Neural cell (in vitro differentiated cells): ENCODE results near the gene MAGI2. TPM values are rescaled to one million over a fixed set of nuclear protein-coding genes. Genes with fewer than 3 reads are reported as not detected.

Source experiments
- H2AFZ ChIP-seq: fragments of 200-600, 300-800 bp; sonication (generic), shearing (Covaris generic); 2 replicates; pipeline ENCODE4 v1.6.0; 2014; ENCODE audit warnings: low read depth, mild to moderate bottlenecking, antibody characterized with exemption, low read length, moderate library complexity
- H3F3A ChIP-seq: fragments of 200-600 bp; shearing (Covaris generic); 2 replicates; pipeline ENCODE4 v1.6.1; 2016; ENCODE audit warnings: mild to moderate bottlenecking, moderate library complexity, mixed read lengths, antibody characterized with exemption, low read length; ENCODE audit not compliant: insufficient read depth, poor library complexity, severe bottlenecking
- H3K27ac ChIP-seq: fragments of 200-600, 300-800 bp; sonication (generic), shearing (Covaris generic); 2 replicates; pipeline ENCODE4 v1.5.1; 2014; ENCODE audit warnings: mild to moderate bottlenecking, low read length, moderate library complexity
- H3K27me3 ChIP-seq: fragments of 300-800, 200-600 bp; sonication (generic), shearing (Covaris generic); 2 replicates; pipeline ENCODE4 v1.6.0; 2014; ENCODE audit warnings: mild to moderate bottlenecking, low read depth, low read length, moderate library complexity; ENCODE audit not compliant: insufficient read depth
- H3K36me3 ChIP-seq: fragments of 300-800, 200-600 bp; sonication (generic), shearing (Covaris generic); 2 replicates; pipeline ENCODE4 v1.5.1; 2014; ENCODE audit warnings: mild to moderate bottlenecking, antibody characterized with exemption, low read length, moderate library complexity; ENCODE audit not compliant: insufficient read depth
- H3K4me2 ChIP-seq: fragments of 300-800, 200-600 bp; sonication (generic), shearing (Covaris generic); 2 replicates; pipeline ENCODE4 v1.6.0; 2014; ENCODE audit warnings: mild to moderate bottlenecking, low read length
- H3K4me3 ChIP-seq: fragments of 300-800, 200-600 bp; sonication (generic), shearing (Covaris generic); 2 replicates; pipeline ENCODE4 v1.5.1; 2014; ENCODE audit warnings: mild to moderate bottlenecking, low read length, moderate library complexity
- H3K79me2 ChIP-seq: fragments of 200-600 bp; shearing (Covaris generic); replicated peaks from 2 replicates; pipeline ENCODE4 v1.6.0; 2014; ENCODE audit warnings: mild to moderate bottlenecking, low read length, moderate library complexity; ENCODE audit not compliant: insufficient read depth
- H3K9ac ChIP-seq: fragments of 300-800, 200-600 bp; sonication (generic), shearing (Covaris generic); 2 replicates; pipeline ENCODE4 v1.6.1; 2016; ENCODE audit warnings: mild to moderate bottlenecking, low read length, mixed read lengths
- H3K9me2 ChIP-seq: fragments of 200-600 bp; shearing (Covaris generic); 2 replicates; pipeline ENCODE4 v1.6.1; 2016; ENCODE audit warnings: mild to moderate bottlenecking, low read length, mixed read lengths; ENCODE audit not compliant: insufficient read depth
- H3K9me3 ChIP-seq: fragments of 200-600, 300-800 bp; sonication (generic), shearing (Covaris generic); 2 replicates; pipeline ENCODE4 v1.6.1; 2016; ENCODE audit warnings: mild to moderate bottlenecking, mixed run types, low read length, moderate library complexity, mixed read lengths
- H4K20me1 ChIP-seq: fragments of 200-600 bp; shearing (Covaris generic); 2 replicates; pipeline ENCODE4 v1.6.1; 2016; ENCODE audit warnings: mild to moderate bottlenecking, mixed run types; ENCODE audit not compliant: insufficient read depth
- CTCF ChIP-seq: fragments of 450-650 bp; IDR thresholded peaks from 2 replicates; pipeline ENCODE4 v1.5.1; 2014; ENCODE audit warnings: antibody characterized with exemption, mild to moderate bottlenecking, moderate library complexity; ENCODE audit not compliant: poor library complexity, severe bottlenecking
- EP300 ChIP-seq: fragments of 450-650 bp; conservative IDR thresholded peaks from 2 replicates; pipeline ENCODE4 v1.6.1; 2014; ENCODE audit warnings: antibody characterized with exemption, mild to moderate bottlenecking, moderate library complexity; ENCODE audit not compliant: poor library complexity, severe bottlenecking
- EZH2 ChIP-seq: fragments of 200-600, 300-800 bp; shearing (Covaris generic), sonication (generic); IDR thresholded peaks from 2 replicates; pipeline ENCODE4 v1.6.1; 2014; ENCODE audit warnings: antibody characterized with exemption, low read length, borderline replicate concordance, mild to moderate bottlenecking; ENCODE audit not compliant: insufficient read depth, poor library complexity, severe bottlenecking
- MXI1 ChIP-seq: fragments of 450-650 bp; conservative IDR thresholded peaks from 2 replicates; pipeline ENCODE4 v1.6.1; 2014; ENCODE audit warnings: antibody characterized with exemption, mild to moderate bottlenecking; ENCODE audit not compliant: poor library complexity, severe bottlenecking
- POLR2AphosphoS5 ChIP-seq: IDR thresholded peaks from 2 replicates; pipeline ENCODE4 v1.6.1; 2012
- RAD21 ChIP-seq: fragments of 450-650 bp; conservative IDR thresholded peaks from 2 replicates; pipeline ENCODE4 v1.6.1; 2014; ENCODE audit warnings: antibody characterized with exemption, mild to moderate bottlenecking, moderate library complexity
- REST ChIP-seq: IDR thresholded peaks from 2 replicates; pipeline ENCODE4 v1.6.1; 2012; ENCODE audit warnings: borderline replicate concordance
- SMC3 ChIP-seq: fragments of 450-650 bp; conservative IDR thresholded peaks from 2 replicates; pipeline ENCODE4 v1.6.1; 2014; ENCODE audit warnings: antibody characterized with exemption, mild to moderate bottlenecking, moderate library complexity; ENCODE audit not compliant: poor library complexity
- TAF1 ChIP-seq: IDR thresholded peaks from 2 replicates; pipeline ENCODE4 v1.6.1; 2012; ENCODE audit warnings: low read depth
- polyA plus RNA-seq: library from polyadenylated mRNA; depleted of rRNA; stranded (reverse); fragments of >200 nt; gene quantifications from 2 replicates; pipeline ENCODE4 v1.2.3, GENCODE V29; 2014

The MAGI2 gene
- polyA plus RNA-seq, 1 donor from 2014 or later = 19.3 TPM

DNA sequence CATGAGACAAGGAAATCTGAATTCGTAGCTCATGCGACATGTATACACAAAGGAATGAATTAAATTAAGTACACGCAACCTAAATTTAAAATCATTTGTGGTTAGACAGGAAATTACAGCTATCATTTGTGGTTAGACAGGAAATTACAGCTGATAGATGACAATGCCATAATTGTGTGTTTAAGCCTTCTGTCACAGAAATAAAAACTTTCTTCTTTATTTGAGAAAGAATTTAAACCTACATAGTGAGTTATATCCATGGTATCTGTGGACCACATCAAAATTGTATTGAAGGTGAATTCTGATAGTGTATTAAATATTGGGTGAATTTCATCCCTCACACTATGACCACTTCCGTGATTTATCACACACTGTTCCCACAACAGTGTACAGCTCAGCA lies 362.9 kb downstream of the MAGI2 start:
- Histone ChIP-seq H3K4me3 (no peak overlapping the region), H3K9me2 (no peaks in the 10 kb centered on the region), H3K9me3 (no peaks in the 10 kb centered on the region), H4K20me1 (no peaks in the 10 kb centered on the region), H3K79me2 (no peaks in the 10 kb centered on the region), H3K36me3 (no peaks in the 10 kb centered on the region), H3K27ac (no peak overlapping the region), H2AFZ (no peak overlapping the region), H3K27me3 (no peaks in the 10 kb centered on the region), H3K4me2 (no peak overlapping the region), H3K9ac (no peak overlapping the region), H3F3A (no peaks in the 10 kb centered on the region)
- peak; percentile 24 for TF ChIP-seq EP300
- TF ChIP-seq POLR2AphosphoS5 = peak; percentile 68
- TF ChIP-seq MXI1 = no peak

- Histone ChIP-seq H3K9ac (no peak overlapping the region), H3F3A (no peaks in the 10 kb centered on the region), H3K36me3 (no peaks in the 10 kb centered on the region), H4K20me1 (no peaks in the 10 kb centered on the region), H3K79me2 (no peaks in the 10 kb centered on the region), H3K27me3 (no peaks in the 10 kb centered on the region), H3K27ac (no peak overlapping the region), H3K4me3 (no peak overlapping the region), H2AFZ (no peak overlapping the region), H3K9me3 (no peaks in the 10 kb centered on the region), H3K9me2 (no peaks in the 10 kb centered on the region), H3K4me2 (no peak overlapping the region)
- TF ChIP-seq CTCF (no peak), POLR2AphosphoS5 (no peak), EZH2 (no peak), REST (no peak), SMC3 (no peak), MXI1 (no peak), EP300 (no peak), TAF1 (no peak)
Measured at GRCh38 chr7:79084423-79084822, 369.0 kb downstream of the MAGI2 start.

GRCh38 chr7:79079919-79080554 lies 373.4 kb downstream of the MAGI2 start:
- no peak overlapping the region for H2AFZ ChIP-seq
- no peaks in the 10 kb centered on the region for H4K20me1 ChIP-seq
- no peaks in the 10 kb centered on the region for H3K27me3 ChIP-seq
- H3K79me2 ChIP-seq = no peaks in the 10 kb centered on the region
- H3K9ac ChIP-seq = no peak overlapping the region
- H3F3A ChIP-seq = no peaks in the 10 kb centered on the region
- TF ChIP-seq TAF1 (no peak), SMC3 (no peak), RAD21 (no peak), EP300 (no peak), POLR2AphosphoS5 (no peak), CTCF (no peak), REST (no peak), MXI1 (no peak), EZH2 (no peak)
- no peak overlapping the region for H3K4me2 ChIP-seq
- H3K27ac ChIP-seq = no peak overlapping the region
- no peaks in the 10 kb centered on the region for H3K9me2 ChIP-seq
- no peaks in the 10 kb centered on the region for H3K9me3 ChIP-seq
- no peak overlapping the region for H3K4me3 ChIP-seq
- H3K36me3 ChIP-seq = no peaks in the 10 kb centered on the region
